NT2/D1 (cell line): ENCODE results near the gene PLEKHB1.

Source experiments
- DNase-seq: peaks from one replicate; pipeline ENCODE4 v3.0.0-alpha.2; 2011; ENCODE audit warnings: low read depth, low spot score
- H3K27me3 ChIP-seq: 2 replicates; pipeline ENCODE4 v1.6.0; 2011; ENCODE audit warnings: mild to moderate bottlenecking; ENCODE audit not compliant: insufficient read length, insufficient read depth
- H3K36me3 ChIP-seq: 2 replicates; pipeline ENCODE4 v1.6.1; 2011; ENCODE audit warnings: mild to moderate bottlenecking, low read length, mixed read lengths; ENCODE audit not compliant: insufficient read depth, insufficient read length
- H3K4me1 ChIP-seq: 2 replicates; pipeline ENCODE4 v1.5.1; 2011; ENCODE audit not compliant: insufficient read depth, insufficient read length
- H3K4me3 ChIP-seq: 2 replicates; pipeline ENCODE4 v1.5.1; 2011; ENCODE audit warnings: low read depth; ENCODE audit not compliant: insufficient read length
- H3K9ac ChIP-seq: 2 replicates; pipeline ENCODE4 v1.6.0; 2011; ENCODE audit warnings: low read depth; ENCODE audit not compliant: insufficient read length
- H3K9me3 ChIP-seq: 2 replicates; pipeline ENCODE4 v1.5.1; 2011; ENCODE audit warnings: mild to moderate bottlenecking, low read length; ENCODE audit not compliant: insufficient read depth
- SUZ12 ChIP-seq: IDR thresholded peaks from 2 replicates; pipeline ENCODE4 v1.6.1; 2011; ENCODE audit not compliant: insufficient read length, insufficient read depth; ENCODE audit errors: extremely low read depth
- YY1 ChIP-seq: IDR thresholded peaks from 2 replicates; pipeline ENCODE4 v1.6.1; 2011; ENCODE audit not compliant: insufficient read length, insufficient read depth
- ZNF274 ChIP-seq: IDR thresholded peaks from 2 replicates; pipeline ENCODE4 v1.6.1; 2011; ENCODE audit warnings: mild to moderate bottlenecking, low read depth, low read length

PLEKHB1 gene

GRCh38 chr11:73645972-73646631 lies at the start of gene PLEKHB1:
PLEKHB1 (plus strand) TSS chr11:73646581; CDS start chr11:73646609, 28 bp downstream.
- H3K36me3 ChIP-seq: no peaks in the 10 kb centered on the region
- peaks cover 4% of the 10 kb centered on the region for H3K27me3 ChIP-seq
- H3K4me1 ChIP-seq: peaks cover 17% of the 10 kb centered on the region
- peak within 1 kb of the TSS; percentile 67 for H3K9ac ChIP-seq
- DNase-seq: no peak
- peak within 1 kb of the TSS; percentile 30 for H3K4me3 ChIP-seq
- TF ChIP-seq YY1 (no peak), ZNF274 (no peak), SUZ12 (no peak)
- H3K9me3 ChIP-seq: no peaks in the 10 kb centered on the region

- Histone ChIP-seq H3K4me1 (peaks cover 4% of the 10 kb centered on the region), H3K4me3 (peak overlapping the region; percentile 45), H3K9me3 (no peaks in the 10 kb centered on the region), H3K9ac (peak overlapping the region; percentile 61), H3K36me3 (no peaks in the 10 kb centered on the region), H3K27me3 (no peaks in the 10 kb centered on the region)
- TF ChIP-seq YY1 (no peak), SUZ12 (no peak), ZNF274 (no peak)
- DNase-seq: no peak
These were observed 48.9 kb upstream of the PLEKHB1 start for GRCh38 chr11:73597336-73597955.

DNA sequence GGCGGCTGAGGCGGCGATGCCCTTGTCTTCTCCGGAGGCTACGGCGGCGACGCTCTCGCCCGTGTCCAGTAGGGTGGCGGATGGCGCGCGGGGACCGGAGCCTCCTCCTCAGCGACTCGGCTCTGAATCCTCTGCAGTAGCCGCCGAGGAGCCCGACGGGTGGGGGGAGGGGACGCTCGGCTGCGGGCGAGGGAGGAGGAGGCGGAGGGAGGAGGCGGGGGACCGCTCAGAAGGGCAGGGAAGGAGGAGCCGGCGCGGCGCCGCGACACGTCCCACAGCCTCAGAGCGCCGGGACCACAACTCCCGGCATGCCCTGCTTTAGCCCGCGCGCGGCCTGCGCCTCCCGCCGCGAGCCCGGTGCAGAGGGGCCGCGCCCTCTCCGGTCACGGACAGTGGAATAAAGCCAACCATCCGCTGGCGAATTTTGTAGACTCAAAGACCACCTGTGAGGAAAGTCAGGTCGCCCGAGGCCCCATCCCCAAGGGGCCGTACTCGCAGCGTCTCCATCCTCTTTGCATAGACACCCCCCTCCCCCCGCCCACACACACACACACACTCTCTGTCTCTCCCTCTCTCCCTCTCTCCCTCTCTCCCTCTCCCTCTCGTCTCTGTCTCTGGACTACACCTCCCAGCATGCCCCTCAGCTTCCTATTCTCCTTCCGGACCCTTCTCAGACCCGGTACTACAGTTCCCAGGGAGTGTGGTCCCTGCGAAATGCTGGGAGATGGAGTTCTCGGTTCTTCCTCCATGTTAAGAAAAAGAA lies 48.2 kb upstream of the PLEKHB1 start, which contains the start of gene FAM168A:
TSS of gene FAM168A (minus strand) at position 157 of the 763 bp plus-strand sequence. CDS start 129,638 bp downstream, outside the sequence.
- Histone ChIP-seq H3K9ac (peak within 1 kb of the TSS; percentile 85), H3K4me3 (peak within 1 kb of the TSS; percentile 77), H3K4me1 (peaks cover 4% of the 10 kb centered on the region), H3K9me3 (no peaks in the 10 kb centered on the region), H3K27me3 (no peaks in the 10 kb centered on the region), H3K36me3 (no peaks in the 10 kb centered on the region)
- peak; percentile 70 for TF ChIP-seq YY1
- no peak for TF ChIP-seq SUZ12
- peak; percentile 95 for DNase-seq

DNA sequence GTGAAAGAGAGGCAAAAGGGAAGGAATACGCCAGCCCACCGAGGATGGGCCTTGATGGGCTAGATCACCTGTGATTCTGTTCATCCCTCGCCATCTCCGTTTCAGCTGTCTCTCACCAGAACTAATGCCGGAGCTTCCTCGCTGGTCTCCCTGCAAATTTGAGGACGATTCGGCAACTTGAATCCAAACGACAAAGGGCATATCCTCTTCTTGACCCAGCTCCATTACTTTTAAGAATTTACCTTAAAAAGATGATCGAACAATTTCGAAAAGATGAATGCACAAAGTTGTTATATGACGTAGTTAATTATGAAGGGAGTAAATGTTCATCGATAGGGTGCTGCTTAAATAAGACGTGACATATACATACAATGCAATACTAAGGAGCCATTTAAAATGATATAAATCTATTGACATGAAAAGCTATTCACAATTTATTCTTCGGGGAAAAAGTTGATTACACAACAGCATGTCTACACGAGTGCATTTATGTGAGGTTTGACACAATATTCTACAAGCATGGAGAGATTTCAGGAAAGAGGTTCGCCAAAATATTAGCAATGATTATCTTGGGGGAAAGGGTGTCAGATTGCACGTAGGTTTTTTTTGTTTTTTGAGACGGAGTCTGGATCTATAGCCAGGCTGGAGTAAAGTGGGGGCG lies 47.5 kb upstream of the PLEKHB1 start:
- DNase-seq: no peak
- Histone ChIP-seq H3K4me3 (peak overlapping the region; percentile 77), H3K9ac (peak overlapping the region; percentile 85), H3K9me3 (no peaks in the 10 kb centered on the region), H3K27me3 (no peaks in the 10 kb centered on the region), H3K4me1 (peaks cover 4% of the 10 kb centered on the region), H3K36me3 (no peaks in the 10 kb centered on the region)
- TF ChIP-seq ZNF274 (no peak), SUZ12 (no peak), YY1 (no peak)

DNA sequence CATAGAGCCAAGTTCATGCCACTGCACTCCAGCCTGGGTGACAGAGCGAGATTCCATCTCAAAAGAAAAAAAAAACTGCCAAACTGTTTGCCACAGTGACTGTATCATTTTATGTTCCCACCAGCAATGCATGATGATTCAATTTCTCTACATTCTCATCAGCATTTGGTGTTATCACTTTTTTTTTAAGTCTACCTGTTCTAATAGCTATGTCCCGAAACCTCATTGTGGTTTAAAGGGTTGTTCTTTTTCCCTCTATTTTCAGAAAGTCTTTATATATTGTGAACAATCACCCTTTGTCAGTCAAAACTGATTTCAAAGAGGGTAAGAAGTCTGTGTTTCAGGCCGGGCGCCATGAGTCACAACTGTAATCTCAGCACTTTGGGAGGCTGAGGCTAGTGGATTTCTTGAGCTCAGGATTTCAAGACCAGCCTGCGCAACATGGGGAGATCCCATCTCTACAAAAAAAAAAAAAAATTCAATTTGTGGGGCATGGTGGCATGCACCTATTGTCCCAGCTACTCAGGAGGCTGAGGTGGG lies 33.7 kb upstream of the PLEKHB1 start:
- Histone ChIP-seq H3K9ac (no peak overlapping the region), H3K9me3 (no peaks in the 10 kb centered on the region), H3K36me3 (no peaks in the 10 kb centered on the region), H3K4me1 (no peaks in the 10 kb centered on the region), H3K27me3 (no peaks in the 10 kb centered on the region), H3K4me3 (no peak overlapping the region)
- no peak for DNase-seq
- TF ChIP-seq SUZ12: no peak
- no peak for TF ChIP-seq ZNF274
- no peak for TF ChIP-seq YY1

- no peaks in the 10 kb centered on the region for H3K4me1 ChIP-seq
- no peak for DNase-seq
- H3K27me3 ChIP-seq: no peaks in the 10 kb centered on the region
- no peaks in the 10 kb centered on the region for H3K36me3 ChIP-seq
- H3K9me3 ChIP-seq: no peaks in the 10 kb centered on the region
- no peak overlapping the region for H3K4me3 ChIP-seq
- H3K9ac ChIP-seq: no peak overlapping the region
- no peak for TF ChIP-seq YY1
- no peak for TF ChIP-seq ZNF274
- TF ChIP-seq SUZ12: no peak
These were observed 31.8 kb upstream of the PLEKHB1 start for GRCh38 chr11:73614591-73614990.
